Amygdala (tissue), 56 donors: Measurements from ENCODE around the gene DHRS1.

Experiments used
- DNase-seq, 56 donors: peaks; one replicate each; lab custom pipeline; 2025; lab: John Stamatoyannopoulos, UW

DHRS1 gene

GRCh38 chr14:24310646-24311604 lies 11.3 kb upstream of the DHRS1 start, which contains the start of gene LTB4R:
LTB4R (plus strand) TSS chr14:24311502; CDS start chr14:24315652, 4,150 bp downstream.
- peak in 43 of 56 donors; percentile 9 to 85 (median 63) for DNase-seq

GRCh38 chr14:24310265-24310645 lies 10.7 kb upstream of the DHRS1 start:
- no peak for DNase-seq

GRCh38 chr14:24309538-24310264 lies 10.1 kb upstream of the DHRS1 start, which contains the start of gene LTB4R2:
LTB4R2 (plus strand) TSS chr14:24310140; CDS start chr14:24310665, 525 bp downstream.
- DNase-seq: no peak

GRCh38 chr14:24308342-24309124 lies 9.0 kb upstream of the DHRS1 start:
- DNase-seq: peak in 1 of 56 donors; percentile 23

GRCh38 chr14:24307575-24308341 lies 8.2 kb upstream of the DHRS1 start, which contains the start of gene CIDEB:
CIDEB (minus strand) TSS chr14:24307977; CDS start chr14:24307858, 119 bp downstream.
- peak in 28 of 56 donors; percentile 6 to 75 (median 25) for DNase-seq

- DNase-seq: no peak
Measured at GRCh38 chr14:24307156-24307574, 7.6 kb upstream of the DHRS1 start.

GRCh38 chr14:24304019-24304387 lies 4.4 kb upstream of the DHRS1 start:
- DNase-seq: no peak

- no peak for DNase-seq
Measured at GRCh38 chr14:24300326-24300980, 873 bp upstream of the DHRS1 start.

- peak in 2 of 56 donors; percentile 20 to 21 for DNase-seq
Measured at GRCh38 chr14:24298892-24299254, 707 bp downstream of the DHRS1 start.

GRCh38 chr14:24297190-24297964 lies 2.2 kb downstream of the DHRS1 start:
- no peak for DNase-seq

- DNase-seq: peak in 36 of 56 donors; percentile 9 to 76 (median 40)
Measured at GRCh38 chr14:24296341-24297157, 3.0 kb downstream of the DHRS1 start.

- DNase-seq: no peak
Measured at GRCh38 chr14:24293525-24293924, 6.1 kb downstream of the DHRS1 start.

- DNase-seq: no peak
Measured at GRCh38 chr14:24292118-24292807, 7.3 kb downstream of the DHRS1 start.

- no peak for DNase-seq
Measured at GRCh38 chr14:24291446-24292117, 8.0 kb downstream of the DHRS1 start.

GRCh38 chr14:24290746-24291145 lies 8.8 kb downstream of the DHRS1 start:
- DNase-seq: no peak

GRCh38 chr14:24289649-24290280 lies 9.8 kb downstream of the DHRS1 start:
- no peak for DNase-seq
